Tibial nerve (tissue), 4 donors: Measurements from ENCODE around the gene APBA1. TPM values are rescaled to one million over a fixed set of nuclear protein-coding genes. Genes with fewer than 3 reads are reported as not detected.

Source experiments
- DNase-seq, 2 donors: peaks; one replicate each; pipeline ENCODE4 v3.0.0-alpha.2; 2019; ENCODE audit warnings: low spot score in 2 of 2
- H3K27ac ChIP-seq, 4 donors: fragments of 200-600 bp; sonication (generic) in 3 of 4; one replicate each; pipeline ENCODE4 v1.5.1; 2017 to 2019; ENCODE audit warnings: mild to moderate bottlenecking in 1 of 4
- H3K27me3 ChIP-seq, 2 donors: fragments of 200-600 bp; sonication (generic) in 1 of 2; one replicate each; pipeline versions ENCODE4 v1.5.1 to v1.6.0; 2017 to 2019
- H3K36me3 ChIP-seq, 3 donors: fragments of 200-600 bp; sonication (generic); one replicate each; pipeline ENCODE4 v1.5.1; 2018 to 2019
- H3K4me1 ChIP-seq, 4 donors: fragments of 200-600 bp; sonication (generic) in 3 of 4; one replicate each; pipeline ENCODE4 v1.5.1; 2017 to 2019
- H3K4me3 ChIP-seq, 4 donors: fragments of 200-600 bp; sonication (generic) in 3 of 4; one replicate each; pipeline ENCODE4 v1.5.1; 2017 to 2019; ENCODE audit warnings: mild to moderate bottlenecking in 1 of 4, moderate library complexity in 1 of 4
- H3K9me3 ChIP-seq, 4 donors: fragments of 200-600 bp; sonication (generic) in 3 of 4; one replicate each; pipeline ENCODE4 v1.5.1; 2017 to 2019
- EP300 ChIP-seq, 2 donors: sonication (generic); formaldehyde crosslinking; IDR thresholded peaks; one replicate each; pipeline ENCODE4 v1.6.1; 2017; ENCODE audit warnings: antibody characterized with exemption in 2 of 2, mild to moderate bottlenecking in 1 of 2
- POLR2A ChIP-seq, 2 donors: fragments of 450-650 bp; IDR thresholded peaks; one replicate each; pipeline ENCODE4 v1.6.1; 2017; ENCODE audit warnings: antibody characterized with exemption in 2 of 2, mild to moderate bottlenecking in 2 of 2, moderate library complexity in 2 of 2
- WGBS, 2 donors: methylation state at CpG; one replicate each; pipeline ENCODE4 v1.1.5; 2018; 5-methylcytosine and 5-hydroxymethylcytosine counted together
- total RNA-seq, 4 donors: library from RNA; depleted of rRNA; stranded (reverse); fragments of >200 nt; gene quantifications; one replicate each; pipeline ENCODE4 v1.1.0, GENCODE V29; 2016
- TF ChIP-seq, protein P1 (sequence below), 5 experiments: fragments of 200-600 bp in 3 of 5; fragments of 450-650 bp in 2 of 5; sonication (generic) in 3 of 5; IDR thresholded peaks; one replicate each; pipeline ENCODE4 v1.5.1; 2016 to 2019; ENCODE audit warnings: antibody characterized with exemption in 5 of 5, mild to moderate bottlenecking in 3 of 5, moderate library complexity in 2 of 5

Gene APBA1
- total RNA-seq, 4 donors from 2014 or later = 8.4 to 14.4 (median 9.8) TPM

- Histone ChIP-seq H3K27me3 (no peaks in the 10 kb centered on the region), H3K9me3 (no peaks in the 10 kb centered on the region), H3K4me1 (peaks cover 0 to 6% (median 0%) of the 10 kb centered on the region in 4 donors), H3K27ac (no peak overlapping the region), H3K4me3 (no peak overlapping the region), H3K36me3 (peaks cover 0 to 37% (median 0%) of the 10 kb centered on the region in 3 donors)
- TF ChIP-seq POLR2A (IDR thresholded peaks at IDR 0.05) = no peak
- TF ChIP-seq EP300 (IDR thresholded peaks at IDR 0.05) = no peak
- TF ChIP-seq, protein P1, sequence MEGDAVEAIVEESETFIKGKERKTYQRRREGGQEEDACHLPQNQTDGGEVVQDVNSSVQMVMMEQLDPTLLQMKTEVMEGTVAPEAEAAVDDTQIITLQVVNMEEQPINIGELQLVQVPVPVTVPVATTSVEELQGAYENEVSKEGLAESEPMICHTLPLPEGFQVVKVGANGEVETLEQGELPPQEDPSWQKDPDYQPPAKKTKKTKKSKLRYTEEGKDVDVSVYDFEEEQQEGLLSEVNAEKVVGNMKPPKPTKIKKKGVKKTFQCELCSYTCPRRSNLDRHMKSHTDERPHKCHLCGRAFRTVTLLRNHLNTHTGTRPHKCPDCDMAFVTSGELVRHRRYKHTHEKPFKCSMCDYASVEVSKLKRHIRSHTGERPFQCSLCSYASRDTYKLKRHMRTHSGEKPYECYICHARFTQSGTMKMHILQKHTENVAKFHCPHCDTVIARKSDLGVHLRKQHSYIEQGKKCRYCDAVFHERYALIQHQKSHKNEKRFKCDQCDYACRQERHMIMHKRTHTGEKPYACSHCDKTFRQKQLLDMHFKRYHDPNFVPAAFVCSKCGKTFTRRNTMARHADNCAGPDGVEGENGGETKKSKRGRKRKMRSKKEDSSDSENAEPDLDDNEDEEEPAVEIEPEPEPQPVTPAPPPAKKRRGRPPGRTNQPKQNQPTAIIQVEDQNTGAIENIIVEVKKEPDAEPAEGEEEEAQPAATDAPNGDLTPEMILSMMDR (IDR thresholded peaks at IDR 0.05) = no peak
- no peak for DNase-seq
- WGBS, 2 donors = 91 to 93% methylated on average over 15 of the region's 15 CpGs
Observed at GRCh38 chr9:69428017-69428785, 244.0 kb downstream of the APBA1 start.

DNA sequence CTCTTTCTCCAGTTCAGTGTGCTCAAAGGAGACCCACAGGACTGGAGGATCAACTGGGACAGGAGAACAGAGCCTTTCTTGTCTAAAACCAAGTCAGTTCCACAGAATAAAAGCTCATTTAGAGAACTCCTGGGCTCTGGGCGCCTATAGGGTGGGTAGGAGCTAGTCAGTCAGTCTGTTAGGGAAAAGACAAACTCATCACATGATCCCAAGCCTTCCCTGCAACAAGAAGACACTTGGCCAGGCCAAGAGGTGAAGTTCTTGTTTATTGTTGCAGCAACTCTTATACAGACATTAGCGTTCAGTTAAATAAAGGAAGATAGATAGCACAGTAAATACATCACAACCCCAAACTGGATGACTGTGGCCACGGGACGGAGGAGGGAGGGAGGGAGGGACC, 244.9 kb downstream of the APBA1 start:
- Histone ChIP-seq H3K36me3 (peaks cover 0 to 28% (median 0%) of the 10 kb centered on the region in 3 donors), H3K4me1 (peaks cover 0 to 6% (median 0%) of the 10 kb centered on the region in 4 donors), H3K4me3 (no peak overlapping the region), H3K27me3 (no peaks in the 10 kb centered on the region), H3K9me3 (no peaks in the 10 kb centered on the region), H3K27ac (peak overlapping the region in 2 of 4 donors; percentile 24 to 51)
- no peak for DNase-seq
- TF ChIP-seq, protein P1 (IDR thresholded peaks at IDR 0.05) = no peak
- TF ChIP-seq POLR2A (IDR thresholded peaks at IDR 0.05) (no peak), EP300 (IDR thresholded peaks at IDR 0.05) (no peak)
- WGBS, 2 donors = 45 to 57% methylated on average over 4 of the region's 4 CpGs

GRCh38 chr9:69425136-69425801, 246.9 kb downstream of the APBA1 start:
- 83 to 86% methylated on average over 17 of the region's 17 CpGs for WGBS, 2 donors
- Histone ChIP-seq H3K27ac (no peak overlapping the region), H3K9me3 (no peaks in the 10 kb centered on the region), H3K4me3 (no peak overlapping the region), H3K4me1 (peaks cover 0 to 6% (median 0%) of the 10 kb centered on the region in 4 donors), H3K36me3 (peaks cover 0 to 8% (median 0%) of the 10 kb centered on the region in 3 donors), H3K27me3 (no peaks in the 10 kb centered on the region)
- DNase-seq = no peak
- TF ChIP-seq, protein P1 (IDR thresholded peaks at IDR 0.05) = no peak
- TF ChIP-seq EP300 (IDR thresholded peaks at IDR 0.05) = no peak
- TF ChIP-seq POLR2A (IDR thresholded peaks at IDR 0.05) = no peak

- DNase-seq = peak in 1 of 2 donors; percentile 58
- TF ChIP-seq POLR2A (IDR thresholded peaks at IDR 0.05) (no peak), EP300 (IDR thresholded peaks at IDR 0.05) (no peak)
- TF ChIP-seq, protein P1 (IDR thresholded peaks at IDR 0.05) = peak; percentile 68 to 92 (median 75)
- H3K4me3 ChIP-seq = no peak overlapping the region
- H3K4me1 ChIP-seq = peaks cover 0 to 6% (median 0%) of the 10 kb centered on the region in 4 donors
- H3K27me3 ChIP-seq = no peaks in the 10 kb centered on the region
- H3K36me3 ChIP-seq = no peaks in the 10 kb centered on the region
- H3K27ac ChIP-seq = no peak overlapping the region
- WGBS, 2 donors = 51 to 55% methylated on average over 14 to 16 of the region's 16 CpGs
- no peaks in the 10 kb centered on the region for H3K9me3 ChIP-seq
Observed at GRCh38 chr9:69421908-69422801, 250.0 kb downstream of the APBA1 start.
